ENCODE measurements around the gene C22orf42.

GRCh38 chr22:32127904-32128303, 31.2 kb downstream of the C22orf42 start:
- TF ChIP-seq CTCF (conservative IDR thresholded peaks at IDR 0.05 in 1 of 2, IDR thresholded peaks at IDR 0.05 in 1 of 2; ENCODE audit: low read depth in 1 of 2, low read length in 2 of 2) (no peak), EZH2 (IDR thresholded peaks at IDR 0.05; ENCODE audit: low read length, missing control alignments) (no peak)

Data from fibroblast of lung (primary cell).